ENCODE data around the gene MRTO4. TPM values are rescaled to one million over a fixed set of nuclear protein-coding genes. Genes with fewer than 3 reads are reported as not detected.
"Not testable (repeated sequence)": the region's sequence is repeated elsewhere in the genome, so short reads cannot be mapped to it uniquely, and the experiment has no call there.

MRTO4 gene
- total RNA-seq, 1 experiment from 2014 or later = 117 TPM

- Histone ChIP-seq H3K79me2 (ENCODE audit: low read length) (no peaks in the 10 kb centered on the region), H3K4me1 (ENCODE audit: insufficient read depth, low read length) (peaks cover 4% of the 10 kb centered on the region; the same call in 1 of the 2 replicates), H3K4me2 (ENCODE audit: low read length) (no peak overlapping the region), H3K27ac (ENCODE audit: low read length) (no peak overlapping the region), H3K9me3 (ENCODE audit: low read length) (no peaks in the 10 kb centered on the region), H3K9ac (ENCODE audit: low read length) (no peak overlapping the region), H3K27me3 (ENCODE audit: low read length) (no peaks in the 10 kb centered on the region), H3K4me3 (ENCODE audit: low read length) (no peak overlapping the region), H4K20me1 (ENCODE audit: low read length) (no peaks in the 10 kb centered on the region), H2AFZ (ENCODE audit: low read length) (no peak overlapping the region), H3F3A (ENCODE audit: low read length, unreplicated experiment) (no peaks in the 10 kb centered on the region), H3K9me2 (replicated peaks; ENCODE audit: low read length) (no peaks in the 10 kb centered on the region), H3K36me3 (ENCODE audit: low read depth, low read length) (no peaks in the 10 kb centered on the region)
- TF ChIP-seq EZH2phosphoT487 (IDR thresholded peaks at IDR 0.05; ENCODE audit: borderline replicate concordance, low read length) (no peak), EZH2 (IDR thresholded peaks at IDR 0.05; ENCODE audit: low read length, unreplicated experiment) (no peak), CTCF (conservative IDR thresholded peaks at IDR 0.05; ENCODE audit: low read depth, low read length) (no peak)
- no TSS peak for BruUV-seq (replicated peaks)
- CTCF ChIA-PET = no interaction called here
- POLR2A ChIA-PET (ENCODE audit: unreplicated experiment) = no interaction called here
- ATAC-seq (peak; percentile 20; the same call in 1 of the 2 replicates), DNase-seq (no peak)
- intact Hi-C loops (cut with micrococcal nuclease) = no loop called here
Measured at GRCh38 chr1:19287436-19288185, 36.0 kb downstream of the MRTO4 start.

GRCh38 chr1:19288324-19289241, 37.0 kb downstream of the MRTO4 start, which contains the start of gene AKR7A3:
AKR7A3 (minus strand) TSS chr1:19288770; CDS start chr1:19288709, 61 bp downstream.
- H3K36me3 ChIP-seq (ENCODE audit: low read depth, low read length); BruUV-seq (replicated peaks); H3K9me3 ChIP-seq (ENCODE audit: low read length); CTCF ChIA-PET; H3K9ac ChIP-seq (ENCODE audit: low read length); H3K79me2 ChIP-seq (ENCODE audit: low read length); H3F3A ChIP-seq (ENCODE audit: low read length, unreplicated experiment); POLR2A ChIA-PET (ENCODE audit: unreplicated experiment); H3K9me2 ChIP-seq (replicated peaks; ENCODE audit: low read length); H3K4me1 ChIP-seq (ENCODE audit: insufficient read depth, low read length); intact Hi-C loops (cut with micrococcal nuclease); H3K27ac ChIP-seq (ENCODE audit: low read length); DNase-seq; H4K20me1 ChIP-seq (ENCODE audit: low read length); H3K4me2 ChIP-seq (ENCODE audit: low read length); H3K4me3 ChIP-seq (ENCODE audit: low read length); H3K27me3 ChIP-seq (ENCODE audit: low read length); H2AFZ ChIP-seq (ENCODE audit: low read length): not testable (repeated sequence)
- ATAC-seq = peak; percentile 66

- no peak overlapping the region for H3K9ac ChIP-seq (ENCODE audit: low read length)
- H2AFZ ChIP-seq (ENCODE audit: low read length) = no peak overlapping the region
- no peaks in the 10 kb centered on the region for H3K36me3 ChIP-seq (ENCODE audit: low read depth, low read length)
- H4K20me1 ChIP-seq (ENCODE audit: low read length) = no peaks in the 10 kb centered on the region
- CTCF ChIA-PET = no interaction called here
- ATAC-seq = no peak
- H3K4me3 ChIP-seq (ENCODE audit: low read length) = no peak overlapping the region
- intact Hi-C loops (cut with micrococcal nuclease) = no loop called here
- no peak overlapping the region for H3K27ac ChIP-seq (ENCODE audit: low read length)
- no peak for DNase-seq
- H3K4me2 ChIP-seq (ENCODE audit: low read length) = no peak overlapping the region
- BruUV-seq (replicated peaks) = no TSS peak
- no peaks in the 10 kb centered on the region for H3K79me2 ChIP-seq (ENCODE audit: low read length)
- no peaks in the 10 kb centered on the region for H3K27me3 ChIP-seq (ENCODE audit: low read length)
- H3K9me2 ChIP-seq (replicated peaks; ENCODE audit: low read length) = no peaks in the 10 kb centered on the region
- TF ChIP-seq EZH2 (IDR thresholded peaks at IDR 0.05; ENCODE audit: low read length, unreplicated experiment) = no peak
- TF ChIP-seq CTCF (conservative IDR thresholded peaks at IDR 0.05; ENCODE audit: low read depth, low read length) = no peak
- TF ChIP-seq EZH2phosphoT487 (IDR thresholded peaks at IDR 0.05; ENCODE audit: borderline replicate concordance, low read length) = no peak
- no peaks in the 10 kb centered on the region for H3F3A ChIP-seq (ENCODE audit: low read length, unreplicated experiment)
- POLR2A ChIA-PET (ENCODE audit: unreplicated experiment) = no interaction called here
- peaks cover 4% of the 10 kb centered on the region; the same call in 1 of the 2 replicates for H3K4me1 ChIP-seq (ENCODE audit: insufficient read depth, low read length)
- H3K9me3 ChIP-seq (ENCODE audit: low read length) = no peaks in the 10 kb centered on the region; the same call in 1 of the 2 replicates
Measured at GRCh38 chr1:19289244-19289643, 37.6 kb downstream of the MRTO4 start.

All from PC-3 (cell line).